ENCODE measurements around the gene HPS3. TPM values are rescaled to one million over a fixed set of nuclear protein-coding genes. Genes with fewer than 3 reads are reported as not detected.

Gene HPS3
- total RNA-seq, 4 donors from 2014 or later, result 12.5 to 19.8 (median 17.6) TPM

GRCh38 chr3:149167898-149168297 lies 38.5 kb downstream of the HPS3 start:
- ATAC-seq (ENCODE audit: low FRiP score), result no peak
- no peak for TF ChIP-seq CTCF (IDR thresholded peaks at IDR 0.05)
- DNase-seq (ENCODE audit: low spot score), result no peak

GRCh38 chr3:149170672-149171071 lies 41.2 kb downstream of the HPS3 start:
- no peak for DNase-seq (ENCODE audit: low spot score)
- ATAC-seq (ENCODE audit: low FRiP score), result no peak
- no peak for TF ChIP-seq CTCF (IDR thresholded peaks at IDR 0.05)

GRCh38 chr3:149174901-149175300 lies 45.5 kb downstream of the HPS3 start:
- ATAC-seq (ENCODE audit: low FRiP score), result no peak
- TF ChIP-seq CTCF (IDR thresholded peaks at IDR 0.05), result no peak
- DNase-seq (ENCODE audit: low spot score), result no peak

GRCh38 chr3:149177122-149177521 lies 47.7 kb downstream of the HPS3 start:
- no peak for TF ChIP-seq CTCF (IDR thresholded peaks at IDR 0.05)
- ATAC-seq (ENCODE audit: low FRiP score), result no peak
- no peak for DNase-seq (ENCODE audit: low spot score)

- ATAC-seq (ENCODE audit: low FRiP score) (peak; percentile 42), DNase-seq (ENCODE audit: low spot score) (no peak)
- no peak for TF ChIP-seq CTCF (IDR thresholded peaks at IDR 0.05)
Measured at GRCh38 chr3:149179220-149179619, 49.8 kb downstream of the HPS3 start.

GRCh38 chr3:149180057-149180573 lies 50.7 kb downstream of the HPS3 start:
- TF ChIP-seq CTCF (IDR thresholded peaks at IDR 0.05), result no peak
- ATAC-seq (ENCODE audit: low FRiP score), result peak; percentile 98
- DNase-seq (ENCODE audit: low spot score), result peak; percentile 88

GRCh38 chr3:149181182-149181581 lies 51.7 kb downstream of the HPS3 start:
- no peak for TF ChIP-seq CTCF (IDR thresholded peaks at IDR 0.05)
- DNase-seq (ENCODE audit: low spot score), result no peak
- no peak for ATAC-seq (ENCODE audit: low FRiP score)

All from omental fat pad (tissue), 4 donors.